ENCODE data around the gene SWAP70.

GRCh38 chr11:9678576-9678975 is 14.7 kb downstream of the SWAP70 start:
- no peak for TF ChIP-seq SUZ12 (IDR thresholded peaks at IDR 0.05)
- TF ChIP-seq TARDBP (IDR thresholded peaks at IDR 0.05): no peak
- TF ChIP-seq L3MBTL2 (conservative IDR thresholded peaks at IDR 0.05): no peak
- no peak for TF ChIP-seq ZNF384 (IDR thresholded peaks at IDR 0.05)
- no peak for TF ChIP-seq NFRKB (IDR thresholded peaks at IDR 0.05)
- TF ChIP-seq FOXM1 (IDR thresholded peaks at IDR 0.05; ENCODE audit: borderline replicate concordance): no peak
